PC-9 (cell line): Measurements from ENCODE around the gene SLC25A27.

Experiments used
- CTCF ChIP-seq: fragments of 200-600 bp; sonication (generic); conservative IDR thresholded peaks from 2 replicates; pipeline ENCODE4 v1.6.1; 2017; ENCODE audit warnings: mixed run types, antibody characterized with exemption, mild to moderate bottlenecking, moderate library complexity
- EZH2 ChIP-seq: fragments of 200-600 bp; sonication (generic); IDR thresholded peaks from 2 replicates; pipeline ENCODE4 v1.8.0; 2017; ENCODE audit warnings: antibody characterized with exemption, low read depth

- TF ChIP-seq CTCF = no peak
- no peak for TF ChIP-seq EZH2
Observed at GRCh38 chr6:46667377-46667776, 14.6 kb downstream of the SLC25A27 start.
